Mesothelial cell of epicardium (in vitro differentiated cells): ENCODE results near the gene KDM4C. TPM values are rescaled to one million over a fixed set of nuclear protein-coding genes. Genes with fewer than 3 reads are reported as not detected.

Experiments
- DNase-seq, 2 experiments: peaks; one replicate each; pipeline ENCODE4 v3.0.0; 2021; ENCODE audit warnings: low spot score in 2 of 2; ENCODE audit not compliant: unreplicated experiment in 2 of 2
- H3K27ac Mint-ChIP-seq: 2 replicates; pipeline ENCODE4 v1.8.0; 2021; ENCODE audit warnings: mixed read lengths
- H3K27me3 Mint-ChIP-seq: 2 replicates; pipeline ENCODE4 v1.8.0; 2021; ENCODE audit warnings: low read depth, mixed read lengths
- H3K36me3 Mint-ChIP-seq: 2 replicates; pipeline ENCODE4 v1.8.0; 2021; ENCODE audit warnings: mixed read lengths
- H3K4me1 Mint-ChIP-seq: 2 replicates; pipeline ENCODE4 v1.8.0; 2021; ENCODE audit warnings: mixed read lengths
- H3K4me3 Mint-ChIP-seq: 2 replicates; pipeline ENCODE4 v1.8.0; 2021; ENCODE audit warnings: mild to moderate bottlenecking, moderate library complexity, mixed read lengths
- H3K9me3 Mint-ChIP-seq: 2 replicates; pipeline ENCODE4 v1.8.0; 2021; ENCODE audit warnings: mixed read lengths
- CTCF ChIP-seq: fragments of 200-600 bp; sonication (generic); IDR thresholded peaks from one replicate; pipeline ENCODE4 v1.5.0; 2021; ENCODE audit warnings: antibody characterized with exemption; ENCODE audit not compliant: unreplicated experiment
- total RNA-seq: library from RNA; stranded (reverse); gene quantifications from 3 replicates; pipeline ENCODE4 v1.2.1, GENCODE V29; 2021

The KDM4C gene
- total RNA-seq, 1 donor from 2014 or later: 25.4 TPM

GRCh38 chr9:6899274-6899673, 141.5 kb downstream of the KDM4C start:
- Mint-ChIP-seq H3K27ac (no peak overlapping the region), H3K4me3 (no peak overlapping the region), H3K4me1 (peaks cover 16% of the 10 kb centered on the region), H3K27me3 (no peaks in the 10 kb centered on the region), H3K36me3 (peaks cover 5% of the 10 kb centered on the region), H3K9me3 (peaks cover 5% of the 10 kb centered on the region)
- DNase-seq: no peak
- TF ChIP-seq CTCF: no peak

- Mint-ChIP-seq H3K9me3 (peaks cover under 1% of the 10 kb centered on the region), H3K4me1 (peaks cover 16% of the 10 kb centered on the region), H3K36me3 (no peaks in the 10 kb centered on the region), H3K4me3 (no peak overlapping the region), H3K27ac (no peak overlapping the region), H3K27me3 (no peaks in the 10 kb centered on the region)
- DNase-seq: no peak
- TF ChIP-seq CTCF: no peak
These were observed 142.7 kb downstream of the KDM4C start for GRCh38 chr9:6900440-6900883.

- Mint-ChIP-seq H3K27me3 (no peaks in the 10 kb centered on the region), H3K4me1 (peaks cover 16% of the 10 kb centered on the region), H3K9me3 (no peaks in the 10 kb centered on the region), H3K27ac (no peak overlapping the region), H3K36me3 (no peaks in the 10 kb centered on the region), H3K4me3 (no peak overlapping the region)
- TF ChIP-seq CTCF: no peak
- no peak for DNase-seq
These were observed 143.4 kb downstream of the KDM4C start for GRCh38 chr9:6901180-6901579.

- H3K27ac Mint-ChIP-seq: no peak overlapping the region
- no peaks in the 10 kb centered on the region for H3K36me3 Mint-ChIP-seq
- peaks cover 9% of the 10 kb centered on the region for H3K4me1 Mint-ChIP-seq
These were observed 144.7 kb downstream of the KDM4C start for GRCh38 chr9:6902423-6902822.

GRCh38 chr9:6904371-6904770, 146.6 kb downstream of the KDM4C start:
- no peak overlapping the region for H3K27ac Mint-ChIP-seq

More at GRCh38 chr9:6902423-6902822, 144.7 kb downstream of the KDM4C start:
- no peak overlapping the region for H3K4me3 Mint-ChIP-seq
- TF ChIP-seq CTCF: no peak
- no peaks in the 10 kb centered on the region for H3K9me3 Mint-ChIP-seq
- H3K27me3 Mint-ChIP-seq: no peaks in the 10 kb centered on the region
- no peak for DNase-seq

More at GRCh38 chr9:6904371-6904770, 146.6 kb downstream of the KDM4C start:
- H3K4me1 Mint-ChIP-seq: no peaks in the 10 kb centered on the region
- H3K36me3 Mint-ChIP-seq: no peaks in the 10 kb centered on the region
- TF ChIP-seq CTCF: no peak
- no peaks in the 10 kb centered on the region for H3K27me3 Mint-ChIP-seq
- no peaks in the 10 kb centered on the region for H3K9me3 Mint-ChIP-seq
- no peak overlapping the region for H3K4me3 Mint-ChIP-seq
- DNase-seq: no peak
